KMS-11 (cell line): Measurements from ENCODE around the gene SLC8A1.

Source experiments
- H2AFZ ChIP-seq: fragments of 200-600 bp; sonication (generic); 2 replicates; pipeline ENCODE4 v1.6.1; 2016; ENCODE audit warnings: antibody characterized with exemption, mixed run types, low read depth
- H3K27ac ChIP-seq: fragments of 200-600 bp; sonication (generic); 2 replicates; pipeline ENCODE4 v1.6.1; 2016; ENCODE audit warnings: mild to moderate bottlenecking, mixed run types
- H3K27me3 ChIP-seq: fragments of 200-600 bp; sonication (generic); 2 replicates; pipeline ENCODE4 v1.6.1; 2017; ENCODE audit warnings: mild to moderate bottlenecking, low read depth, mixed run types, moderate library complexity; ENCODE audit not compliant: insufficient read depth
- H3K36me3 ChIP-seq: fragments of 200-600 bp; sonication (generic); 2 replicates; pipeline ENCODE4 v1.6.1; 2017; ENCODE audit warnings: mild to moderate bottlenecking, mixed run types; ENCODE audit not compliant: insufficient read depth
- H3K4me1 ChIP-seq: fragments of 200-600 bp; sonication (generic); 2 replicates; pipeline ENCODE4 v1.6.1; 2016; ENCODE audit warnings: mild to moderate bottlenecking, low read depth, mixed run types; ENCODE audit not compliant: poor library complexity, severe bottlenecking
- H3K4me2 ChIP-seq: fragments of 200-600 bp; sonication (generic); 2 replicates; pipeline ENCODE4 v1.7.0; 2016; ENCODE audit warnings: mild to moderate bottlenecking, mixed run types
- H3K4me3 ChIP-seq: fragments of 200-600 bp; sonication (generic); IDR thresholded peaks from 2 replicates; pipeline ENCODE4 v1.6.1; 2017; ENCODE audit warnings: low read depth, low read length, mixed read lengths; ENCODE audit not compliant: insufficient read depth
- H3K79me2 ChIP-seq: fragments of 200-600 bp; sonication (generic); 2 replicates; pipeline ENCODE4 v1.6.1; 2016; ENCODE audit warnings: low read depth, mixed run types; ENCODE audit not compliant: insufficient read depth
- H3K9ac ChIP-seq: fragments of 200-600 bp; sonication (generic); 2 replicates; pipeline ENCODE4 v1.6.1; 2016; ENCODE audit warnings: mild to moderate bottlenecking, mixed run types
- H4K20me1 ChIP-seq: fragments of 200-600 bp; sonication (generic); 2 replicates; pipeline ENCODE4 v1.6.1; 2016; ENCODE audit warnings: mild to moderate bottlenecking, mixed run types; ENCODE audit not compliant: insufficient read depth
- CTCF ChIP-seq: fragments of 200-600 bp; sonication (generic); conservative IDR thresholded peaks from 2 replicates; pipeline ENCODE4 v1.6.1; 2017; ENCODE audit warnings: low read depth, mild to moderate bottlenecking, antibody characterized with exemption, low read length, moderate library complexity, mixed read lengths

Gene SLC8A1

GRCh38 chr2:40439473-40439872 lies 12.4 kb downstream of the SLC8A1 start:
- H2AFZ ChIP-seq = no peak overlapping the region
- H3K27me3 ChIP-seq = no peaks in the 10 kb centered on the region
- no peak overlapping the region for H3K27ac ChIP-seq
- H3K79me2 ChIP-seq = no peaks in the 10 kb centered on the region
- no peaks in the 10 kb centered on the region for H3K4me1 ChIP-seq
- no peaks in the 10 kb centered on the region for H4K20me1 ChIP-seq
- H3K4me3 ChIP-seq = no peak overlapping the region
- no peak overlapping the region for H3K4me2 ChIP-seq
- no peak overlapping the region for H3K9ac ChIP-seq
- TF ChIP-seq CTCF = no peak
- H3K36me3 ChIP-seq = no peaks in the 10 kb centered on the region

- no peaks in the 10 kb centered on the region for H3K4me1 ChIP-seq
- no peak overlapping the region for H3K4me2 ChIP-seq
- no peak overlapping the region for H3K9ac ChIP-seq
- no peak for TF ChIP-seq CTCF
- no peaks in the 10 kb centered on the region for H3K79me2 ChIP-seq
- H3K36me3 ChIP-seq = no peaks in the 10 kb centered on the region
- no peaks in the 10 kb centered on the region for H4K20me1 ChIP-seq
- no peaks in the 10 kb centered on the region for H3K27me3 ChIP-seq
- no peak overlapping the region for H2AFZ ChIP-seq
- H3K4me3 ChIP-seq = no peak overlapping the region
- no peak overlapping the region for H3K27ac ChIP-seq
Measured at GRCh38 chr2:40436093-40436475, 15.8 kb downstream of the SLC8A1 start.

GRCh38 chr2:40435426-40436092 lies 16.3 kb downstream of the SLC8A1 start:
- no peak overlapping the region for H3K9ac ChIP-seq
- H3K4me1 ChIP-seq = no peaks in the 10 kb centered on the region
- H3K79me2 ChIP-seq = no peaks in the 10 kb centered on the region
- no peak overlapping the region for H3K27ac ChIP-seq
- TF ChIP-seq CTCF = no peak
- no peaks in the 10 kb centered on the region for H3K27me3 ChIP-seq
- H3K4me3 ChIP-seq = no peak overlapping the region
- H2AFZ ChIP-seq = no peak overlapping the region
- no peaks in the 10 kb centered on the region for H4K20me1 ChIP-seq
- no peak overlapping the region for H3K4me2 ChIP-seq
- H3K36me3 ChIP-seq = no peaks in the 10 kb centered on the region

GRCh38 chr2:40434731-40435271 lies 17.1 kb downstream of the SLC8A1 start:
- no peak overlapping the region for H3K9ac ChIP-seq
- no peak for TF ChIP-seq CTCF
- H4K20me1 ChIP-seq = no peaks in the 10 kb centered on the region
- H3K27ac ChIP-seq = no peak overlapping the region
- H3K4me2 ChIP-seq = no peak overlapping the region
- no peak overlapping the region for H3K4me3 ChIP-seq
- H3K79me2 ChIP-seq = no peaks in the 10 kb centered on the region
- no peaks in the 10 kb centered on the region for H3K27me3 ChIP-seq
- H3K36me3 ChIP-seq = no peaks in the 10 kb centered on the region
- no peak overlapping the region for H2AFZ ChIP-seq
- H3K4me1 ChIP-seq = no peaks in the 10 kb centered on the region
